WTC11 (cell line): ENCODE results near the gene ACR. TPM values are rescaled to one million over a fixed set of nuclear protein-coding genes. Genes with fewer than 3 reads are reported as not detected.

Experiments
- ATAC-seq: fragments of 200-7000 bp; cut with Tn5 transposase; 2 replicates; pipeline ENCODE4 v1.10.0; 2021; ENCODE audit warnings: mild to moderate bottlenecking, moderate library complexity
- CTCF ChIA-PET: fragments of 300-600 bp; sonication (Branson Sonifier 250); formaldehyde crosslinking; loops from one replicate; lab custom pipeline; 2021; ENCODE audit warnings: antibody characterized with exemption; lab: Charles Lee
- POLR2A ChIA-PET: fragments of 350-600 bp; sonication (Branson Sonifier 250); formaldehyde crosslinking; loops from one replicate; lab custom pipeline; 2021; ENCODE audit warnings: antibody characterized with exemption; lab: Charles Lee
- DNase-seq: peaks from one replicate; pipeline ENCODE4 v3.0.0; 2021; ENCODE audit warnings: low spot score
- H3K27ac Mint-ChIP-seq: 2 replicates; pipeline ENCODE4 v1.8.0; 2021; ENCODE audit warnings: mixed read lengths
- H3K27me3 Mint-ChIP-seq: 2 replicates; pipeline ENCODE4 v1.8.0; 2021; ENCODE audit warnings: low read depth, mild to moderate bottlenecking, moderate library complexity, mixed read lengths
- H3K36me3 Mint-ChIP-seq: 2 replicates; pipeline ENCODE4 v1.8.0; 2021; ENCODE audit warnings: mixed read lengths
- H3K4me1 Mint-ChIP-seq: 2 replicates; pipeline ENCODE4 v1.8.0; 2022; ENCODE audit warnings: mixed read lengths
- H3K4me3 Mint-ChIP-seq: 2 replicates; pipeline ENCODE4 v1.8.0; 2021; ENCODE audit warnings: mild to moderate bottlenecking, moderate library complexity, mixed read lengths
- H3K9me3 Mint-ChIP-seq: 2 replicates; pipeline ENCODE4 v1.8.0; 2021; ENCODE audit warnings: mixed read lengths
- AFF4 ChIP-seq: sonication (generic); formaldehyde crosslinking; IDR thresholded peaks from 2 replicates; pipeline ENCODE4 v1.8.1; 2023; ENCODE audit warnings: mild to moderate bottlenecking, missing genetic modification reagents, borderline replicate concordance
- ATF1 ChIP-seq: sonication (generic); formaldehyde crosslinking; IDR thresholded peaks from 2 replicates; pipeline ENCODE4 v1.8.1; 2023; ENCODE audit warnings: mild to moderate bottlenecking, moderate library complexity, missing genetic modification reagents
- ATF6 ChIP-seq: sonication (generic); formaldehyde crosslinking; IDR thresholded peaks from 2 replicates; pipeline ENCODE4 v1.8.1; 2023; ENCODE audit warnings: mild to moderate bottlenecking, missing genetic modification reagents
- CREB1 ChIP-seq: sonication (generic); formaldehyde crosslinking; IDR thresholded peaks from 2 replicates; pipeline ENCODE4 v1.8.0; 2023; ENCODE audit warnings: mild to moderate bottlenecking, missing genetic modification reagents
- CREM ChIP-seq: sonication (generic); formaldehyde crosslinking; IDR thresholded peaks from 2 replicates; pipeline ENCODE4 v1.8.1; 2022; ENCODE audit warnings: mild to moderate bottlenecking, missing genetic modification reagents, moderate library complexity
- EMX1 ChIP-seq: fragments of 250-450 bp; sonication (Bioruptor Pico); IDR thresholded peaks from 2 replicates; pipeline ENCODE4 v1.8.0; 2021; ENCODE audit warnings: mild to moderate bottlenecking
- ETV6 ChIP-seq: sonication (generic); formaldehyde crosslinking; IDR thresholded peaks from 2 replicates; pipeline ENCODE4 v1.8.1; 2022; ENCODE audit warnings: mild to moderate bottlenecking, missing genetic modification reagents
- HMGA2 ChIP-seq: fragments of 250-450 bp; sonication (Bioruptor Pico); IDR thresholded peaks from 2 replicates; pipeline ENCODE4 v1.4.0; 2021; ENCODE audit warnings: mild to moderate bottlenecking, moderate library complexity
- MLX ChIP-seq: sonication (generic); formaldehyde crosslinking; IDR thresholded peaks from 2 replicates; pipeline ENCODE4 v1.8.1; 2023; ENCODE audit warnings: mild to moderate bottlenecking, missing genetic modification reagents, moderate library complexity
- MXD4 ChIP-seq: fragments of 250-450 bp; sonication (Bioruptor Pico); IDR thresholded peaks from 2 replicates; pipeline ENCODE4 v1.8.0; 2021; ENCODE audit warnings: mild to moderate bottlenecking, moderate library complexity, borderline replicate concordance
- NR3C1 ChIP-seq: sonication (generic); formaldehyde crosslinking; conservative IDR thresholded peaks from 2 replicates; pipeline ENCODE4 v1.8.1; 2023; ENCODE audit warnings: low read depth, mild to moderate bottlenecking, missing genetic modification reagents
- PRRX2 ChIP-seq: fragments of 250-450 bp; sonication (Bioruptor Pico); IDR thresholded peaks from 2 replicates; pipeline ENCODE4 v1.8.0; 2021; ENCODE audit warnings: mild to moderate bottlenecking
- RELA ChIP-seq: sonication (generic); formaldehyde crosslinking; IDR thresholded peaks from 2 replicates; pipeline ENCODE4 v1.8.1; 2022; ENCODE audit warnings: missing genetic modification reagents, mild to moderate bottlenecking, borderline replicate concordance
- TEAD4 ChIP-seq: sonication (generic); formaldehyde crosslinking; IDR thresholded peaks from 2 replicates; pipeline ENCODE4 v1.8.0; 2022; ENCODE audit warnings: mild to moderate bottlenecking, missing genetic modification reagents
- ZBTB21 ChIP-seq: sonication (generic); formaldehyde crosslinking; IDR thresholded peaks from 2 replicates; pipeline ENCODE4 v1.8.1; 2023; ENCODE audit warnings: mild to moderate bottlenecking, missing genetic modification reagents, borderline replicate concordance
- ZNF219 ChIP-seq: sonication (generic); formaldehyde crosslinking; IDR thresholded peaks from 2 replicates; pipeline ENCODE4 v1.8.0; 2023; ENCODE audit warnings: missing genetic modification reagents, mild to moderate bottlenecking, borderline replicate concordance
- ZNF263 ChIP-seq: sonication (generic); formaldehyde crosslinking; IDR thresholded peaks from 2 replicates; pipeline ENCODE4 v1.8.1; 2022; ENCODE audit warnings: low read depth, mild to moderate bottlenecking, moderate library complexity, missing genetic modification reagents
- ZNF317 ChIP-seq: sonication (generic); formaldehyde crosslinking; IDR thresholded peaks from 2 replicates; pipeline ENCODE4 v1.8.1; 2023; ENCODE audit warnings: low read depth, mild to moderate bottlenecking, moderate library complexity, missing genetic modification reagents, borderline replicate concordance
- ZNF512 ChIP-seq: sonication (generic); formaldehyde crosslinking; IDR thresholded peaks from 2 replicates; pipeline ENCODE4 v1.8.1; 2022; ENCODE audit warnings: missing genetic modification reagents, borderline replicate concordance
- total RNA-seq: library from RNA; stranded (reverse); gene quantifications from 3 replicates; pipeline ENCODE4 v1.2.3, GENCODE V29; 2021

Gene ACR
- total RNA-seq, 1 experiment from 2014 or later: 0.46 TPM

GRCh38 chr22:50733521-50734342 is 4.3 kb upstream of the ACR start:
- Mint-ChIP-seq H3K27me3 (peaks cover 76% of the 10 kb centered on the region), H3K36me3 (no peaks in the 10 kb centered on the region), H3K4me1 (peaks cover 3% of the 10 kb centered on the region; the same call in 1 of the 2 replicates), H3K4me3 (no peak overlapping the region), H3K9me3 (no peaks in the 10 kb centered on the region), H3K27ac (no peak overlapping the region)
- TF ChIP-seq ZNF219 (no peak), ZNF512 (no peak), ZNF317 (CRISPR knock-in tag) (no peak), ZBTB21 (CRISPR knock-in tag) (no peak), ATF1 (CRISPR knock-in tag) (no peak), CREB1 (no peak), AFF4 (CRISPR knock-in tag) (no peak), NR3C1 (CRISPR knock-in tag) (no peak), ETV6 (CRISPR knock-in tag) (no peak), HMGA2 (CRISPR knock-in tag) (no peak), EMX1 (CRISPR knock-in tag) (no peak), MXD4 (CRISPR knock-in tag) (no peak), TEAD4 (CRISPR knock-in tag) (no peak), ZNF263 (no peak), RELA (no peak), MLX (CRISPR knock-in tag) (no peak), CREM (CRISPR knock-in tag) (no peak), PRRX2 (CRISPR knock-in tag) (no peak), ATF6 (CRISPR knock-in tag) (no peak)
- ChIA-PET POLR2A (no interaction called here), CTCF (interaction anchor here (1.2 to 6.0 kb wide), 3 partner anchors 10 to 41 kb away, joined by 3 to 35 read pairs (median 3); no protein-coding TSS in a partner anchor)
- DNase-seq (peak; percentile 9), ATAC-seq (no peak)
